GM23338 (cell line): ENCODE results near the gene ZNF331. TPM values are rescaled to one million over a fixed set of nuclear protein-coding genes. Genes with fewer than 3 reads are reported as not detected.
A peak's percentile ranks its signal among the peaks of the same experiment; 100 is the strongest.
"Not testable (repeated sequence)": the region's sequence is repeated elsewhere in the genome, so short reads cannot be mapped to it uniquely, and the experiment has no call there.

ENCODE experiments used
- ATAC-seq: fragments of 200-7000 bp; cut with Tn5 transposase; 3 replicates; pipeline ENCODE4 v1.9.1; 2020
- DNase-seq: peaks from one replicate; pipeline ENCODE4 v3.0.0-alpha.2; 2015; ENCODE audit warnings: low spot score
- H2AFZ ChIP-seq: fragments of 200-600 bp; sonication (generic); 2 replicates; pipeline ENCODE4 v1.8.0; 2016; ENCODE audit warnings: antibody characterized with exemption, mild to moderate bottlenecking, moderate library complexity
- H3F3A ChIP-seq: fragments of 200-600 bp; sonication (generic); replicated peaks from 2 replicates; pipeline ENCODE4 v1.8.0; 2017; ENCODE audit warnings: antibody characterized with exemption, mixed run types, low read depth
- H3K27ac ChIP-seq: fragments of 200-600 bp; sonication (generic); 2 replicates; pipeline ENCODE4 v1.6.1; 2016; ENCODE audit warnings: low read depth
- H3K27me3 ChIP-seq: fragments of 200-600 bp; sonication (generic); 2 replicates; pipeline ENCODE4 v1.8.0; 2016; ENCODE audit warnings: mild to moderate bottlenecking, mixed run types, moderate library complexity; ENCODE audit not compliant: insufficient read depth
- H3K36me3 ChIP-seq: fragments of 200-600 bp; sonication (generic); 2 replicates; pipeline ENCODE4 v1.8.0; 2016; ENCODE audit warnings: mild to moderate bottlenecking; ENCODE audit not compliant: insufficient read depth
- H3K4me1 ChIP-seq: fragments of 200-600 bp; sonication (generic); 2 replicates; pipeline ENCODE4 v1.8.0; 2016; ENCODE audit warnings: mild to moderate bottlenecking, moderate library complexity; ENCODE audit not compliant: insufficient read depth
- H3K4me2 ChIP-seq: fragments of 200-600 bp; sonication (generic); 2 replicates; pipeline ENCODE4 v1.7.1; 2017; ENCODE audit warnings: mixed run types
- H3K4me3 ChIP-seq: fragments of 200-600 bp; sonication (generic); 2 replicates; pipeline ENCODE4 v1.6.1; 2016; ENCODE audit warnings: mixed run types
- H3K79me2 ChIP-seq: fragments of 200-600 bp; sonication (generic); replicated peaks from 2 replicates; pipeline ENCODE4 v1.8.0; 2017; ENCODE audit warnings: mild to moderate bottlenecking; ENCODE audit not compliant: insufficient read depth
- H3K9me2 ChIP-seq: fragments of 200-600 bp; sonication (generic); 2 replicates; pipeline ENCODE4 v1.8.0; 2017; ENCODE audit not compliant: insufficient read depth
- H4K20me1 ChIP-seq: fragments of 200-600 bp; sonication (generic); replicated peaks from 2 replicates; pipeline ENCODE4 v1.8.0; 2017; ENCODE audit warnings: mild to moderate bottlenecking; ENCODE audit not compliant: insufficient read depth
- H3K27ac Mint-ChIP-seq: 2 replicates; pipeline ENCODE4 v1.8.0; 2020; ENCODE audit warnings: inconsistent platforms, mild to moderate bottlenecking, moderate library complexity, mixed read lengths
- H3K27me3 Mint-ChIP-seq: 3 replicates; pipeline ENCODE4 v1.8.0; 2022; ENCODE audit warnings: low read depth, mild to moderate bottlenecking, moderate library complexity, mixed read lengths, inconsistent platforms; ENCODE audit not compliant: insufficient read depth, poor library complexity
- H3K36me3 Mint-ChIP-seq: 3 replicates; pipeline ENCODE4 v1.8.0; 2021; ENCODE audit warnings: low read depth, mild to moderate bottlenecking, inconsistent platforms, moderate library complexity, mixed read lengths
- H3K4me1 Mint-ChIP-seq: 3 replicates; pipeline ENCODE4 v1.8.0; 2020; ENCODE audit warnings: mild to moderate bottlenecking, inconsistent platforms, mixed read lengths
- H3K4me3 Mint-ChIP-seq: 3 replicates; pipeline ENCODE4 v1.8.0; 2021; ENCODE audit warnings: moderate library complexity, mild to moderate bottlenecking, inconsistent platforms, mixed read lengths
- H3K9me3 Mint-ChIP-seq: 3 replicates; pipeline ENCODE4 v1.8.0; 2020; ENCODE audit warnings: moderate library complexity, mild to moderate bottlenecking, inconsistent platforms, mixed read lengths
- CTCF ChIP-seq, 2 experiments: fragments of 200-600 bp in 1 of 2; sonication (generic) in 1 of 2; conservative IDR thresholded peaks; 2 replicates each; pipeline versions ENCODE4 v1.5.1 to v1.6.1; 2016 to 2017; ENCODE audit warnings: antibody characterized with exemption in 2 of 2, low read depth in 2 of 2, mild to moderate bottlenecking in 2 of 2, moderate library complexity in 1 of 2
- STAT1 ChIP-seq: IDR thresholded peaks from one replicate; pipeline ENCODE4 v1.6.1; 2016; ENCODE audit warnings: antibody characterized with exemption; ENCODE audit not compliant: unreplicated experiment
- polyA plus RNA-seq: library from polyadenylated mRNA; unstranded; fragments of >200 nt; fragmentation: Nextera tagmentation; extraction: Ambion mirVana; gene quantifications from 2 replicates; pipeline ENCODE4 v1.2.1, GENCODE V29; 2016
- total RNA-seq: library from RNA; depleted of rRNA; stranded (reverse); fragments of >200 nt; shearing (Covaris generic); gene quantifications from 2 replicates; pipeline ENCODE4 v1.2.3, GENCODE V29; 2014

The ZNF331 gene
- total and polyA plus RNA-seq, 2 experiments from 2014 or later: 36.2 to 46.5 TPM

GRCh38 chr19:53503671-53504364, 34.1 kb upstream of the ZNF331 start:
- H3K4me1 Mint-ChIP-seq: peaks cover 20% of the 10 kb centered on the region
- H3K9me2 ChIP-seq, H2AFZ ChIP-seq, H3K27me3 ChIP-seq, H3K79me2 ChIP-seq, H4K20me1 ChIP-seq, H3K9me3 Mint-ChIP-seq, H3F3A ChIP-seq, H3K27ac Mint-ChIP-seq, H3K36me3 ChIP-seq, H3K36me3 Mint-ChIP-seq, H3K27ac ChIP-seq: not testable (repeated sequence)
- H3K4me2 ChIP-seq: peak overlapping the region; percentile 63
- peaks cover 21% of the 10 kb centered on the region; the same call in 1 of the 2 replicates for H3K4me1 ChIP-seq
- peaks cover 14% of the 10 kb centered on the region for H3K27me3 Mint-ChIP-seq
- ATAC-seq (peak; percentile 93), DNase-seq (peak; percentile 72)
- H3K4me3 ChIP-seq: peak overlapping the region; percentile 40
- peak overlapping the region; percentile 71 for H3K4me3 Mint-ChIP-seq

- Mint-ChIP-seq H3K4me1 (peaks cover 20% of the 10 kb centered on the region), H3K4me3 (peak overlapping the region; percentile 71), H3K27me3 (peaks cover 14% of the 10 kb centered on the region)
- peaks cover 21% of the 10 kb centered on the region; the same call in 1 of the 2 replicates for H3K4me1 ChIP-seq
- not testable (repeated sequence) for H4K20me1 ChIP-seq, H3K79me2 ChIP-seq, H3F3A ChIP-seq, H3K36me3 Mint-ChIP-seq, H3K9me2 ChIP-seq, H2AFZ ChIP-seq, H3K27ac Mint-ChIP-seq, H3K27ac ChIP-seq, H3K27me3 ChIP-seq, H3K9me3 Mint-ChIP-seq, H3K36me3 ChIP-seq
- H3K4me2 ChIP-seq: peak overlapping the region; percentile 63
- peak overlapping the region; percentile 40 for H3K4me3 ChIP-seq
- ATAC-seq: peak; percentile 88
- peak; percentile 32 to 53 for TF ChIP-seq CTCF (conservative IDR thresholded peaks at IDR 0.05; ENCODE audit: low read depth in 2 of 2)
- peak; percentile 65 for DNase-seq
Measured at GRCh38 chr19:53504365-53504703, 33.6 kb upstream of the ZNF331 start.

- Mint-ChIP-seq H3K4me3 (peak overlapping the region; percentile 71), H3K4me1 (peaks cover 20% of the 10 kb centered on the region), H3K36me3 (no peaks in the 10 kb centered on the region; the same call in 2 of the 3 replicates), H3K27ac (no peak overlapping the region), H3K9me3 (no peaks in the 10 kb centered on the region; the same call in 2 of the 3 replicates), H3K27me3 (peaks cover 16% of the 10 kb centered on the region)
- Histone ChIP-seq H3K4me3 (peak overlapping the region; percentile 40; the same call in 1 of the 2 replicates), H3F3A (peaks cover 10% of the 10 kb centered on the region), H3K4me1 (peaks cover 21% of the 10 kb centered on the region; the same call in 1 of the 2 replicates), H3K27ac (0 out of 2 replicates have a peak overlapping the region, but pooled peaks have one; percentile 55), H3K79me2 (no peaks in the 10 kb centered on the region), H3K27me3 (no peaks in the 10 kb centered on the region), H3K36me3 (no peaks in the 10 kb centered on the region), H2AFZ (no peak overlapping the region), H4K20me1 (peaks cover under 1% of the 10 kb centered on the region; the same call in 1 of the 2 replicates), H3K4me2 (peak overlapping the region; percentile 63), H3K9me2 (0 out of 2 replicates have a peak, but pooled peaks cover 3% of the 10 kb centered on the region)
- no peak for DNase-seq
- no peak for ATAC-seq
- TF ChIP-seq STAT1: no peak
- TF ChIP-seq CTCF (conservative IDR thresholded peaks at IDR 0.05; ENCODE audit: low read depth in 2 of 2): 0 out of 4 replicates have a peak, but pooled peaks of 1 of the 2 experiments have one; percentile 0
Measured at GRCh38 chr19:53504885-53505284, 33.1 kb upstream of the ZNF331 start.
